H9 (cell line): ENCODE data around the gene AIFM3. TPM values are rescaled to one million over a fixed set of nuclear protein-coding genes. Genes with fewer than 3 reads are reported as not detected.

Source experiments
- DNase-seq: peaks from one replicate; pipeline ENCODE4 v3.0.0-alpha.2; 2017
- H2AFZ ChIP-seq: one replicate; pipeline ENCODE4 v1.6.1; 2013; ENCODE audit warnings: mild to moderate bottlenecking, low read length, control low read depth, moderate library complexity
- H2AK5ac ChIP-seq: 2 replicates; pipeline ENCODE4 v1.6.1; 2013; ENCODE audit warnings: low read length, control low read depth, mixed read lengths; ENCODE audit not compliant: insufficient read length
- H2BK120ac ChIP-seq: one replicate; pipeline ENCODE4 v1.6.1; 2013; ENCODE audit warnings: low read depth, mild to moderate bottlenecking, low read length, control low read depth, inconsistent platforms; ENCODE audit not compliant: poor library complexity, severe bottlenecking
- H2BK12ac ChIP-seq: 2 replicates; pipeline ENCODE4 v1.6.1; 2013; ENCODE audit warnings: low read length, control low read depth, mixed read lengths, low read depth; ENCODE audit not compliant: insufficient read length
- H2BK15ac ChIP-seq: 2 replicates; pipeline ENCODE4 v1.6.1; 2013; ENCODE audit warnings: low read depth, low read length, control low read depth
- H2BK20ac ChIP-seq: one replicate; pipeline ENCODE4 v1.6.1; 2013; ENCODE audit warnings: low read depth, mild to moderate bottlenecking, low read length, control low read depth, inconsistent platforms; ENCODE audit not compliant: poor library complexity, severe bottlenecking
- H2BK5ac ChIP-seq: 2 replicates; pipeline ENCODE4 v1.6.1; 2013; ENCODE audit warnings: low read length, control low read depth, mixed read lengths; ENCODE audit not compliant: insufficient read length
- H3K14ac ChIP-seq: 2 replicates; pipeline ENCODE4 v1.6.1; 2013; ENCODE audit warnings: low read length, control low read depth; ENCODE audit not compliant: insufficient read depth
- H3K18ac ChIP-seq: 2 replicates; pipeline ENCODE4 v1.6.1; 2013; ENCODE audit warnings: low read depth, mild to moderate bottlenecking, mixed read lengths, low read length, control low read depth; ENCODE audit not compliant: insufficient read length
- H3K23ac ChIP-seq: 2 replicates; pipeline ENCODE4 v1.6.1; 2013; ENCODE audit warnings: low read length, control low read depth, mixed read lengths, low read depth; ENCODE audit not compliant: insufficient read length
- H3K23me2 ChIP-seq: 2 replicates; pipeline ENCODE4 v1.6.1; 2013; ENCODE audit warnings: low read depth, mild to moderate bottlenecking, mixed read lengths, low read length, control low read depth; ENCODE audit not compliant: insufficient read length, poor library complexity, severe bottlenecking
- H3K27ac ChIP-seq: 2 replicates; pipeline ENCODE4 v1.5.1; 2013; ENCODE audit warnings: low read length, control low read depth, mixed read lengths, low read depth; ENCODE audit not compliant: insufficient read length
- H3K27me3 ChIP-seq: 2 replicates; pipeline ENCODE4 v1.6.1; 2013; ENCODE audit warnings: low read length, control low read depth, inconsistent platforms; ENCODE audit not compliant: insufficient read depth
- H3K4ac ChIP-seq: 2 replicates; pipeline ENCODE4 v1.6.1; 2013; ENCODE audit warnings: low read depth, mild to moderate bottlenecking, control low read depth, inconsistent platforms, low read length, moderate library complexity
- H3K4me1 ChIP-seq: 2 replicates; pipeline ENCODE4 v1.6.1; 2013; ENCODE audit warnings: low read length, control low read depth, inconsistent platforms; ENCODE audit not compliant: insufficient read depth
- H3K4me2 ChIP-seq: 2 replicates; pipeline ENCODE4 v1.6.1; 2013; ENCODE audit warnings: low read length, control low read depth, mixed read lengths; ENCODE audit not compliant: insufficient read length, insufficient read depth
- H3K56ac ChIP-seq: 2 replicates; pipeline ENCODE4 v1.6.1; 2013; ENCODE audit warnings: low read depth, mild to moderate bottlenecking, mixed read lengths, low read length, control low read depth; ENCODE audit not compliant: insufficient read length
- H3K79me1 ChIP-seq: 2 replicates; pipeline ENCODE4 v1.6.1; 2013; ENCODE audit warnings: low read depth, mild to moderate bottlenecking, moderate library complexity, low read length, control low read depth, inconsistent platforms; ENCODE audit not compliant: insufficient read depth, poor library complexity, severe bottlenecking
- H3K79me2 ChIP-seq: 2 replicates; pipeline ENCODE4 v1.6.1; 2013; ENCODE audit warnings: low read length, control low read depth, inconsistent platforms; ENCODE audit not compliant: insufficient read depth
- H3K9ac ChIP-seq: 2 replicates; pipeline ENCODE4 v1.6.1; 2013; ENCODE audit warnings: low read length, control low read depth, mixed read lengths; ENCODE audit not compliant: insufficient read length; ENCODE audit errors: extremely low read depth
- H3K9me3 ChIP-seq: one replicate; pipeline ENCODE4 v1.6.1; 2013; ENCODE audit warnings: low read depth, low read length, inconsistent platforms; ENCODE audit not compliant: control insufficient read depth
- H3T11ph ChIP-seq: one replicate; pipeline ENCODE4 v1.6.1; 2013; ENCODE audit warnings: mild to moderate bottlenecking, low read length, control low read depth, inconsistent platforms
- H4K20me1 ChIP-seq: one replicate; pipeline ENCODE4 v1.6.1; 2013; ENCODE audit not compliant: control insufficient read depth, insufficient read length, insufficient read depth
- H4K5ac ChIP-seq: 2 replicates; pipeline ENCODE4 v1.6.1; 2013; ENCODE audit warnings: low read depth, mild to moderate bottlenecking, mixed read lengths, low read length, control low read depth; ENCODE audit not compliant: insufficient read length
- H4K8ac ChIP-seq: replicated peaks from 2 replicates; pipeline ENCODE4 v1.6.1; 2013; ENCODE audit warnings: low read length, control low read depth, mixed read lengths, low read depth; ENCODE audit not compliant: insufficient read length
- H4K91ac ChIP-seq: 2 replicates; pipeline ENCODE4 v1.6.1; 2013; ENCODE audit warnings: low read depth, mild to moderate bottlenecking, moderate library complexity, mixed read lengths, low read length, control low read depth; ENCODE audit not compliant: insufficient read length
- H3K27ac Mint-ChIP-seq, 3 experiments: 2 replicates in 2 of 3; 3 replicates in 1 of 3; pipeline ENCODE4 v1.8.0; 2020 to 2021; ENCODE audit warnings: mixed read lengths in 3 of 3, mild to moderate bottlenecking in 1 of 3, moderate library complexity in 1 of 3
- H3K27me3 Mint-ChIP-seq: 2 replicates; pipeline ENCODE4 v1.8.0; 2021; ENCODE audit warnings: low read depth, mild to moderate bottlenecking, moderate library complexity, mixed read lengths
- H3K36me3 Mint-ChIP-seq, 3 experiments: 2 replicates in 2 of 3; 3 replicates in 1 of 3; pipeline ENCODE4 v1.8.0; 2020 to 2021; ENCODE audit warnings: low read depth in 3 of 3, mixed read lengths in 3 of 3; ENCODE audit not compliant: insufficient read depth in 1 of 3
- H3K4me1 Mint-ChIP-seq, 2 experiments: 2 replicates each; pipeline ENCODE4 v1.8.0; 2020; ENCODE audit warnings: mixed read lengths in 2 of 2
- H3K4me3 Mint-ChIP-seq, 2 experiments: 2 replicates in 1 of 2; 3 replicates in 1 of 2; pipeline ENCODE4 v1.8.0; 2020 to 2021; ENCODE audit warnings: mild to moderate bottlenecking in 2 of 2, mixed read lengths in 2 of 2, moderate library complexity in 1 of 2
- H3K9me3 Mint-ChIP-seq, 2 experiments: 2 replicates in 1 of 2; 3 replicates in 1 of 2; pipeline ENCODE4 v1.8.0; 2020; ENCODE audit warnings: mild to moderate bottlenecking in 2 of 2, mixed read lengths in 2 of 2, moderate library complexity in 1 of 2
- CTCF ChIP-seq: fragments of 200-600 bp; sonication (generic); conservative IDR thresholded peaks from 3 replicates; pipeline ENCODE4 v1.8.0; 2021; ENCODE audit warnings: antibody characterized with exemption, mild to moderate bottlenecking
- WGBS: extraction: QIAGEN DNeasy Blood & Tissue Kit; methylation state at CpG from one replicate; pipeline ENCODE4 v1.1.7; 2013; ENCODE audit warnings: missing lambda C conversion rate, low lambda C conversion rate, mixed read lengths; ENCODE audit not compliant: insufficient read length; ENCODE audit errors: extremely low coverage; 5-methylcytosine and 5-hydroxymethylcytosine counted together
- total RNA-seq: library from RNA; stranded (reverse); gene quantifications from 2 replicates; pipeline ENCODE4 v1.2.1, GENCODE V29; 2021

The AIFM3 gene
- total RNA-seq, 1 experiment from 2014 or later: 1.9 TPM

- Histone ChIP-seq H4K5ac (no peak overlapping the region), H2AK5ac (no peak overlapping the region), H3K23ac (no peak overlapping the region), H3K79me2 (no peaks in the 10 kb centered on the region), H4K20me1 (no peaks in the 10 kb centered on the region), H2BK120ac (no peak overlapping the region), H3K4me2 (no peak overlapping the region), H2BK5ac (no peak overlapping the region), H3K9me3 (no peaks in the 10 kb centered on the region), H3K4ac (no peak overlapping the region), H3T11ph (no peak overlapping the region), H2AFZ (no peak overlapping the region), H3K14ac (no peak overlapping the region), H3K18ac (no peak overlapping the region), H3K56ac (no peak overlapping the region), H3K27ac (no peak overlapping the region), H2BK15ac (no peak overlapping the region), H3K27me3 (peaks cover 31% of the 10 kb centered on the region; the same call in 1 of the 2 replicates), H3K23me2 (no peaks in the 10 kb centered on the region), H3K4me1 (no peaks in the 10 kb centered on the region; the same call in 1 of the 2 replicates), H3K9ac (no peak overlapping the region), H4K91ac (no peak overlapping the region), H4K8ac (no peak overlapping the region), H2BK20ac (no peak overlapping the region), H3K79me1 (no peaks in the 10 kb centered on the region), H2BK12ac (no peak overlapping the region)
- H3K27me3 Mint-ChIP-seq: peaks cover 90% of the 10 kb centered on the region
- no peak overlapping the region for H3K27ac Mint-ChIP-seq
- DNase-seq: no peak
- WGBS: no CpG with 5 or more reads among the region's 13 CpGs
- H3K36me3 Mint-ChIP-seq: no peaks in the 10 kb centered on the region; a peak in 1 of 7 replicates
- H3K9me3 Mint-ChIP-seq: no peaks in the 10 kb centered on the region; a peak in 1 of 5 replicates
- no peak for TF ChIP-seq CTCF
- peaks cover 21 to 29% of the 10 kb centered on the region in 2 experiments for H3K4me1 Mint-ChIP-seq
- H3K4me3 Mint-ChIP-seq: no peak overlapping the region; a peak in 1 of 5 replicates
These were observed 883 bp upstream of the AIFM3 start for GRCh38 chr22:20965888-20966855.
